Measurements from ENCODE around the gene PLEKHA3. TPM values are rescaled to one million over a fixed set of nuclear protein-coding genes. Genes with fewer than 3 reads are reported as not detected.

PLEKHA3 gene
- total RNA-seq, 1 donor from 2014 or later = 9.7 TPM

GRCh38 chr2:178450524-178450773, 29.8 kb upstream of the PLEKHA3 start:
- Histone ChIP-seq H3K36me3 (ENCODE audit: control insufficient read depth, insufficient read depth, low read length) (no peaks in the 10 kb centered on the region), H3K27me3 (ENCODE audit: control insufficient read depth, insufficient read depth, low read length) (no peaks in the 10 kb centered on the region), H3K4me3 (ENCODE audit: low read depth, low read length) (peak overlapping the region; percentile 94)
- DNase-seq (ENCODE audit: low read depth) = peak; percentile 21
- no peak for TF ChIP-seq CTCF (IDR thresholded peaks at IDR 0.05; ENCODE audit: insufficient read depth, low read length, poor library complexity, severe bottlenecking)

GRCh38 chr2:178450774-178451525, 29.3 kb upstream of the PLEKHA3 start, which contains the start of the genes PJVK and PRKRA:
Gene PJVK (plus strand): TSS chr2:178451378. CDS start chr2:178453410, 2,032 bp downstream.
Gene PRKRA (minus strand): TSS chr2:178451175. CDS start chr2:178451030, 145 bp downstream.
- no peaks in the 10 kb centered on the region for H3K27me3 ChIP-seq (ENCODE audit: control insufficient read depth, insufficient read depth, low read length)
- no peak for TF ChIP-seq CTCF (IDR thresholded peaks at IDR 0.05; ENCODE audit: insufficient read depth, low read length, poor library complexity, severe bottlenecking)
- no peaks in the 10 kb centered on the region for H3K36me3 ChIP-seq (ENCODE audit: control insufficient read depth, insufficient read depth, low read length)
- DNase-seq (ENCODE audit: low read depth) = peak; percentile 82
- peak within 1 kb of the TSS; percentile 94 for H3K4me3 ChIP-seq (ENCODE audit: low read depth, low read length)

GRCh38 chr2:178452334-178452733, 27.9 kb upstream of the PLEKHA3 start:
- H3K4me3 ChIP-seq (ENCODE audit: low read depth, low read length) = no peak overlapping the region
- TF ChIP-seq CTCF (IDR thresholded peaks at IDR 0.05; ENCODE audit: insufficient read depth, low read length, poor library complexity, severe bottlenecking) = no peak
- DNase-seq (ENCODE audit: low read depth) = no peak

GRCh38 chr2:178452870-178453269, 27.4 kb upstream of the PLEKHA3 start:
- Histone ChIP-seq H3K4me3 (ENCODE audit: low read depth, low read length) (no peak overlapping the region), H3K36me3 (ENCODE audit: control insufficient read depth, insufficient read depth, low read length) (no peaks in the 10 kb centered on the region), H3K27me3 (ENCODE audit: control insufficient read depth, insufficient read depth, low read length) (no peaks in the 10 kb centered on the region)
- TF ChIP-seq CTCF (IDR thresholded peaks at IDR 0.05; ENCODE audit: insufficient read depth, low read length, poor library complexity, severe bottlenecking) = no peak
- no peak for DNase-seq (ENCODE audit: low read depth)

More at GRCh38 chr2:178452334-178452733, 27.9 kb upstream of the PLEKHA3 start:
- Histone ChIP-seq H3K36me3 (ENCODE audit: control insufficient read depth, insufficient read depth, low read length) (no peaks in the 10 kb centered on the region), H3K27me3 (ENCODE audit: control insufficient read depth, insufficient read depth, low read length) (no peaks in the 10 kb centered on the region)

- TF ChIP-seq CTCF (IDR thresholded peaks at IDR 0.05; ENCODE audit: insufficient read depth, low read length, poor library complexity, severe bottlenecking) = no peak
- no peaks in the 10 kb centered on the region for H3K27me3 ChIP-seq (ENCODE audit: control insufficient read depth, insufficient read depth, low read length)
- H3K4me3 ChIP-seq (ENCODE audit: low read depth, low read length) = no peak overlapping the region
- no peaks in the 10 kb centered on the region for H3K36me3 ChIP-seq (ENCODE audit: control insufficient read depth, insufficient read depth, low read length)
- DNase-seq (ENCODE audit: low read depth) = no peak
These were observed 24.3 kb upstream of the PLEKHA3 start for GRCh38 chr2:178455947-178456346.

- Histone ChIP-seq H3K27me3 (ENCODE audit: control insufficient read depth, insufficient read depth, low read length) (no peaks in the 10 kb centered on the region), H3K4me3 (ENCODE audit: low read depth, low read length) (no peak overlapping the region), H3K36me3 (ENCODE audit: control insufficient read depth, insufficient read depth, low read length) (no peaks in the 10 kb centered on the region)
- no peak for TF ChIP-seq CTCF (IDR thresholded peaks at IDR 0.05; ENCODE audit: insufficient read depth, low read length, poor library complexity, severe bottlenecking)
- DNase-seq (ENCODE audit: low read depth) = no peak
These were observed 22.8 kb upstream of the PLEKHA3 start for GRCh38 chr2:178457390-178457886.
